PC-3 (cell line): ENCODE data around the gene FLOT1. TPM values are rescaled to one million over a fixed set of nuclear protein-coding genes. Genes with fewer than 3 reads are reported as not detected.

ENCODE experiments used
- ATAC-seq: fragments of 200-7000 bp; cut with Tn5 transposase; 2 replicates; pipeline ENCODE4 v1.9.1; 2020; ENCODE audit warnings: mild to moderate bottlenecking, moderate library complexity
- BruUV-seq: library from RNA; stranded (reverse); fragments of 400-500 nt; replicated peaks from 2 replicates; lab custom pipeline; 2021; lab: Mats Ljungman, UMichigan
- CTCF ChIA-PET: fragments of 300-600 bp; sonication (Branson Sonifier 250); formaldehyde crosslinking; loops from one replicate; lab custom pipeline; 2022; ENCODE audit warnings: antibody characterized with exemption; lab: Charles Lee
- POLR2A ChIA-PET: fragments of 300-600 bp; sonication (Branson Sonifier 250); formaldehyde crosslinking; loops from one replicate; lab custom pipeline; 2022; ENCODE audit warnings: antibody characterized with exemption; ENCODE audit not compliant: unreplicated experiment; lab: Charles Lee
- DNase-seq: peaks from one replicate; pipeline ENCODE4 v3.0.0-alpha.2; 2015
- H2AFZ ChIP-seq: fragments of 300-600 bp; sonication (generic); 2 replicates; pipeline ENCODE4 v1.6.0; 2016; ENCODE audit warnings: antibody characterized with exemption, low read length
- H3F3A ChIP-seq: fragments of 300-600 bp; sonication (generic); one replicate; pipeline ENCODE4 v1.6.0; 2017; ENCODE audit warnings: antibody characterized with exemption, low read length, control low read depth, mild to moderate bottlenecking; ENCODE audit not compliant: unreplicated experiment
- H3K27ac ChIP-seq: fragments of 300-600 bp; sonication (generic); 2 replicates; pipeline ENCODE4 v1.5.1; 2016; ENCODE audit warnings: mild to moderate bottlenecking, low read length
- H3K27me3 ChIP-seq: fragments of 300-600 bp; sonication (generic); 2 replicates; pipeline ENCODE4 v1.6.1; 2016; ENCODE audit warnings: low read length, mixed read lengths
- H3K36me3 ChIP-seq: fragments of 300-600 bp; sonication (generic); 2 replicates; pipeline ENCODE4 v1.6.1; 2016; ENCODE audit warnings: low read depth, mixed run types, low read length, mixed read lengths
- H3K4me1 ChIP-seq: fragments of 300-600 bp; sonication (generic); 2 replicates; pipeline ENCODE4 v1.5.1; 2016; ENCODE audit warnings: low read length; ENCODE audit not compliant: insufficient read depth
- H3K4me2 ChIP-seq: fragments of 300-600 bp; sonication (generic); 2 replicates; pipeline ENCODE4 v1.6.0; 2016; ENCODE audit warnings: low read length
- H3K4me3 ChIP-seq: fragments of 300-600 bp; sonication (generic); 2 replicates; pipeline ENCODE4 v1.5.1; 2016; ENCODE audit warnings: mild to moderate bottlenecking, low read length, mixed read lengths
- H3K79me2 ChIP-seq: fragments of 300-600 bp; sonication (generic); 2 replicates; pipeline ENCODE4 v1.6.1; 2017; ENCODE audit warnings: low read length, mixed read lengths
- H3K9ac ChIP-seq: fragments of 300-600 bp; sonication (generic); 2 replicates; pipeline ENCODE4 v1.6.0; 2016; ENCODE audit warnings: mild to moderate bottlenecking, low read length
- H3K9me2 ChIP-seq: fragments of 300-600 bp; sonication (generic); replicated peaks from 2 replicates; pipeline ENCODE4 v1.6.1; 2016; ENCODE audit warnings: mixed run types, low read length, mixed read lengths
- H3K9me3 ChIP-seq: fragments of 300-600 bp; sonication (generic); 2 replicates; pipeline ENCODE4 v1.6.1; 2016; ENCODE audit warnings: low read length, mixed read lengths
- H4K20me1 ChIP-seq: fragments of 300-600 bp; sonication (generic); 2 replicates; pipeline ENCODE4 v1.6.1; 2016; ENCODE audit warnings: low read length, mixed read lengths
- CTCF ChIP-seq: fragments of 300-600 bp; sonication (generic); conservative IDR thresholded peaks from 2 replicates; pipeline ENCODE4 v1.5.1; 2017; ENCODE audit warnings: antibody characterized with exemption, low read depth, mild to moderate bottlenecking, low read length
- EZH2 ChIP-seq: fragments of 300-600 bp; sonication (generic); IDR thresholded peaks from one replicate; pipeline ENCODE4 v1.6.1; 2017; ENCODE audit warnings: antibody characterized with exemption, mild to moderate bottlenecking, low read length; ENCODE audit not compliant: unreplicated experiment
- EZH2phosphoT487 ChIP-seq: fragments of 300-600 bp; sonication (generic); IDR thresholded peaks from 2 replicates; pipeline ENCODE4 v1.6.1; 2018; ENCODE audit warnings: mild to moderate bottlenecking, antibody characterized with exemption, low read length, borderline replicate concordance
- intact Hi-C: fragments of 100-400 bp; cut with micrococcal nuclease; formaldehyde crosslinking; loops from 2 replicates; pipeline ENCODE4 v1.9.0; 2023
- total RNA-seq: library from RNA; depleted of rRNA; stranded (reverse); fragments of >200 nt; gene quantifications from 2 replicates; pipeline ENCODE4 v1.2.3, GENCODE V29; 2014

Gene FLOT1
- total RNA-seq, 1 experiment from 2014 or later: 305 TPM

GRCh38 chr6:30749554-30750378 is 7.3 kb upstream of the FLOT1 start:
- peak; percentile 55 for ATAC-seq
- POLR2A ChIA-PET: interaction anchor here (0.5 to 1.2 kb wide), 7 partner anchors 19 to 136 kb away, joined by 3 to 16 read pairs (median 4); no protein-coding TSS in a partner anchor

GRCh38 chr6:30748851-30749540 is 6.5 kb upstream of the FLOT1 start:
- Histone ChIP-seq H3K9ac (peak overlapping the region; percentile 98), H3K4me1 (peaks cover 81% of the 10 kb centered on the region), H3K9me2 (no peaks in the 10 kb centered on the region), H3F3A (peaks cover 27% of the 10 kb centered on the region), H3K27ac (peak overlapping the region; percentile 98), H4K20me1 (no peaks in the 10 kb centered on the region), H3K27me3 (no peaks in the 10 kb centered on the region), H3K4me2 (peak overlapping the region; percentile 74), H3K9me3 (no peaks in the 10 kb centered on the region), H2AFZ (no peak overlapping the region), H3K4me3 (peak overlapping the region; percentile 36), H3K36me3 (peaks cover 3% of the 10 kb centered on the region), H3K79me2 (peaks cover 55% of the 10 kb centered on the region)
- ATAC-seq (peak; percentile 48), DNase-seq (peak; percentile 98)
- POLR2A ChIA-PET: interaction anchor here (0.6 to 1.2 kb wide), 7 partner anchors 20 to 137 kb away, joined by 3 to 16 read pairs (median 4); no protein-coding TSS in a partner anchor
- BruUV-seq: no TSS peak
- intact Hi-C loops: loop anchor here (1.0 to 5.0 kb wide), 4 partner anchors 20 to 328 kb away; no protein-coding TSS in a partner anchor
- CTCF ChIA-PET: interaction anchor here (0.5 kb wide), 1 partner anchor 9 kb away, joined by 5 read pairs; no protein-coding TSS in a partner anchor
- TF ChIP-seq CTCF (no peak), EZH2phosphoT487 (no peak), EZH2 (no peak)

More at GRCh38 chr6:30749554-30750378, 7.3 kb upstream of the FLOT1 start:
- peak; percentile 96 for DNase-seq
- no peak overlapping the region for H2AFZ ChIP-seq
- TSS peak; percentile 73 for BruUV-seq
- no peaks in the 10 kb centered on the region for H3K9me3 ChIP-seq
- H3K27ac ChIP-seq: peak overlapping the region; percentile 98
- no peaks in the 10 kb centered on the region for H4K20me1 ChIP-seq
- no peaks in the 10 kb centered on the region for H3K9me2 ChIP-seq
- intact Hi-C loops: loop anchor here (2.0 to 5.0 kb wide), 2 partner anchors 19 to 328 kb away; no protein-coding TSS in a partner anchor
- no peaks in the 10 kb centered on the region for H3K27me3 ChIP-seq
- H3K9ac ChIP-seq: peak overlapping the region; percentile 98
- peaks cover 31% of the 10 kb centered on the region for H3F3A ChIP-seq
- H3K4me2 ChIP-seq: peak overlapping the region; percentile 74
- H3K79me2 ChIP-seq: peaks cover 48% of the 10 kb centered on the region
- TF ChIP-seq CTCF (no peak), EZH2 (no peak), EZH2phosphoT487 (no peak)
- CTCF ChIA-PET: no interaction called here
- peaks cover 87% of the 10 kb centered on the region for H3K4me1 ChIP-seq
- peak overlapping the region; percentile 36 for H3K4me3 ChIP-seq
- H3K36me3 ChIP-seq: no peaks in the 10 kb centered on the region
